HG02759 (cell line): ENCODE data around the gene TMEM187.

Experiments used
- ATAC-seq: cut with Tn5 transposase; IDR thresholded peaks from one replicate; pipeline ENCODE4 v1.9.1; 2021; ENCODE audit warnings: mild to moderate bottlenecking, moderate library complexity; ENCODE audit not compliant: unreplicated experiment

Gene TMEM187

DNA sequence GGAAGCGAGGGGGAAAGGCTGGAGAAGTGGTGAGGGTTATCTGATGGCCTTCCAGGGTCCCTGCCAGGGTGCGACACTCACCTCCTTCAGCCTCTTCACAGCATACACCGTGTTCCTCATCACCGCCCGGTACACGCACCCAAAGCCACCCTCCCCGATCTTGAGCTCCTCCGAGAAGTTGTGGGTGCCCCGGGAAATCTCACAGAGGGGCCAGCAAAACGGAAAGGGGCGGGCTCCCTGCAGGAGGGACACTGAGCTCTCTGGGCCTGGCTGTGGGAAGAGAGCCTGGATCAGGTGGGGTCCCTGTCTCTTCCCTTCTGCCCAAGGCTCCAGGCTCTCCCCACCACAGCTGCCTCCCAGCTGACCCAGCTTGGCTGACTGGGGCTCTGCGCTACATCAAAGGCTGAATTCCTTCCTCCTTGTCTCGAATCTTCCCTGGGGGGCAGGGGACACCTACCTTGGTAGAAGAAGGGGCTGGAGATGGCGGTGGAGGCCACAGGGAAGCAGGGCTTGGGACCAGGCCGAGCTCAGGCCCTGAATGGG lies 46.0 kb downstream of the TMEM187 start:
- no peak for ATAC-seq

DNA sequence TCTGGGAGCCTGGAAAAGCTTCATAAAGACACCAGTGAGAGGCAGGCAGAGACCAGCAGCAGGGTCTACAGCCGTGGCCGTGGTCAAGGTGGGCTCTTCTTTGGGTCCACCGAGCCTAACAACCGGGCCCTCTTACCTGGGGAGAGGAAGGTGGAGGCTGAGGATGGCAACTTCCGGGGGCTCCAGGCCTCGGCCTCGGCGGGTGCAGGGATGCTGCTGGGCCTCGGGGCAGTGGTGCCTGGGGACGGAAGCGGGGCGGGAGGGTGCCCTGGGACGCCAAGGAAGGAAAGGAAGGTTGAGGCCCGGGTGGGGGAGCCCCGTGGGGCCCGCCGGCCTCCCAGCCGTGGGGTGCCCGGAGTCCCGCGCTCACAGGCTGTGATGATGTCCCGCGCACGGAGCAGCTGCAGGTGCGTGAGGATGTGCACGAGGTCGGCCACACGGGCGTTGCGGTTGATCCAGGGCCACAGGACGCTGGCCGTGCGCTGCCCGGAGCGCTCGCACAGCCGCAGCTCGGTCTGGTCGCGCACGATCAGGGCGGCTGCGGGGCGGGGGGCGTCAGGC lies 46.6 kb downstream of the TMEM187 start:
- peak; percentile 19 for ATAC-seq

- ATAC-seq, result peak; percentile 84
Measured at GRCh38 chrX:154019633-154020528, 47.3 kb downstream of the TMEM187 start, which contains the start of gene IRAK1. Gene IRAK1 (minus strand): TSS chrX:154019902. CDS start chrX:154019812, 90 bp downstream.

- ATAC-seq, result no peak
Measured at GRCh38 chrX:154020536-154021115, 48.1 kb downstream of the TMEM187 start.

DNA sequence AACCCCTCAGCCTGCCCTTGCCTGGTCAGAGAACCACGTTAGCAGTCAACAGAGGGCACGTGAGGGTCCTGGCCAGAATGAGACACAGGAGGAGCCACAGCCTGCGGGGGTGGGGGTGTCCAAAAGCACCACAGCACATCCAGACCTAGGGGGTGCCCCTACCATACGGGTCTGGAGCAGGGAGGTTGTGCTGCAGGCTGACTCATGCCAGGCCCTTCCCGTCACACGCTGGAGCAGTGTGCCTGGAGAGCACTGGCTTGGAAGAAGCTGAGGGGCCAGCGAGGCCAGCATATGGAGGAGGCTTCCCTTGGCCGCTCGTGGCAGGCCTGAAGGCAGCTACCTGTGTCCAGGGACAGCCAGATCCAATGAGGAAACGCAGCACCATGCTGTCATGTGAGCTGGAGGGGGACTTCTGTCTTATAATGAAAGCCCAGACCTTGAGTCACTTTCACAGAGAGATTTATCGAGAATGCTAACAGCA lies 48.6 kb downstream of the TMEM187 start:
- ATAC-seq, result no peak

GRCh38 chrX:154022108-154022507 lies 49.6 kb downstream of the TMEM187 start:
- no peak for ATAC-seq

GRCh38 chrX:154023276-154024000 lies 50.9 kb downstream of the TMEM187 start:
- no peak for ATAC-seq

- no peak for ATAC-seq
Measured at GRCh38 chrX:154024271-154024670, 51.7 kb downstream of the TMEM187 start.

DNA sequence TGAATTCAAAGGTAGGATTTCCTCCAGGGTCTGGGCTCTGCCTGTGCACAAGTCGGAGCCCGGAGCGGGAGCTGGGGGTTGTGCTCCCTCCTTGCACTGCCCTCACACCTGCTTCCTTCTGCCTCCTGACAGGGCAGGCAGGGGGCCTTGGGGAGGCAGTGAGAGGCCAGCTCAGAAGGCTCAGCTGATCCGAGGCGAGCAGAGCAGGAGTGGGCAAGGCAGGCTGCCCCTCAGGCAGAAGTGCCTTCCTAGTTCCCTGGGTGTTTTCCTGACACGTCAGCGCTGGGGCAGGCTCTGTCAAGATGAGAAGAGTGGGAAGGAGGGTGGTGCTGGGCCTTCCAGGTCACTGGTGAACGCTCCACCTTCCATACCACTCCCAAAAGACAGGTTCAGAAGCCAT lies 52.7 kb downstream of the TMEM187 start:
- no peak for ATAC-seq

DNA sequence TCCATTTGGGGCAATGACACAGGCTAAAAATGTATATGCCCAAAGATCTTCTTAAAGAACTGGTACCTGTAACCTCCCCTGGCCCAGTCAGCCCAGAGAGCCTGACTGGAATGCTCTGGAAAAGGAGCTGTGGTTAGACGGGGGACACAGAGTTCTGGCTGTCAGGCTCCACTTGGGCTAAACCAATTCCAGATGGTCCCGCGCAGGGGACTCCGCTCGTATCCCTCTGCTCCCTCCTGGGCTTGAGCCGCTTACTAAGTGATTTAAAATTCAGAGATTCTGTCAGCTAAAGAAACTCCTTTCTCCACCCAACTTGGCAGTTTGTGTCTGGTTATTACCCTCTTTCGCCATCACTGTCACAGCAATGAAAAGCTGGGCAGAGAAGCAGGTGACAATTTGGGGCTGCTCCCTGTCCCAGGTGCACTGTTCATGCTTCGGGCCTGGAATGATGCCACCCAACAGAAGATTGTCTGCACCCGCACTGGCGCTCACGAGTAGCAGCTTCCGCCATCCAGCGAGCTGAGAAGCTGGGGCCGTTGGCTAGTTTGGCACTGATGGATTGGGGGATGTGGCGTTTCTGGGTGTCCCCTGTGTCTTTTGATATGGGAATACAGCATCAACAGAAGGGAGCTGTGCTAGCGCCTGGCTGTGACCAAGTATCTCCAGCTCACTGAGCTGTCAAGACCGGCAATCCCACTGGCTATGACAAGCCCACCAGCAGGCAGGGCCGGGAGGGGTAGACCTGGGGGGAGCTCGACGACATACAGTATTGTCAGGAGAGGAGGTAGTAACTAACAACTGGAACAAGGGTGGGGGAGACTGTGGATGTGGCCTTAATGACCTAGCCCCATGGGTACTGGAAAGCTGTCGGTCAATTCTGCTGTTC lies 53.8 kb downstream of the TMEM187 start:
- ATAC-seq, result no peak

DNA sequence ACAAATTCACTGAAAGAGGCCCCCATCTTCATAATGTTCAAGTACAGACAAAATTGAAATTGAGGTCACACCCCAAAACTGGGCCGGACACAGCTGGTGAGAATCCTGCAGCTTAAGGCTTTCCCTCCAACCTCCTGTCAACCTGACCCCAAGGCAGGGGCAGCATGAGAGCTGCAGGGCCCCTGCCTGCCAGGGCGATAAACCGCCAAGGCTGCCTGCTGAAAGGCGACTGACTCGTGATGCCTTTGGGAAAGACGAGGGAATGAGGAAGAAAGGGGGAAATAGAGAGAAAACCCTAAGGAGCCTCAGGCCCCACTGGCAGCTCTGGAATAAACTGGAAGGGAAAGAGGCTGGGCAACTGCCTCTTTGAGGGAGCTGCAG lies 54.5 kb downstream of the TMEM187 start:
- no peak for ATAC-seq

DNA sequence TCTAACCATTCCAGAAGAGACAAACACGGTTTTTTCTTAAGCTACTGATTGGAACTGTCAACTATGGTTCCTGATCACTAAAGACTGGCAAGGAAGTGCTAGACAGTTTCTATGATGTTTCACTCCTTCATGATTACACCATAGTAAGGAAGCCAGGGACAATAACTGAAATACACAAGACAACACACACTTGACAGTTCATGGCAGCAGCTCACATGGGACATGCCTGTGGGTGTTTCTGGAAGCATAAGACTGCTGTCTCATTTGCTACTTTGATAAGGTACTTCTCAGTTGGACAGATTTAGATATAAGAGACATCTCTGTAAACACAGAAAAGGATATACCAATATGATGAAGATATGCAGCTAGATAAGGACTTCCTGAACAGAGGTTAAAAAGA lies 55.4 kb downstream of the TMEM187 start:
- ATAC-seq, result no peak

DNA sequence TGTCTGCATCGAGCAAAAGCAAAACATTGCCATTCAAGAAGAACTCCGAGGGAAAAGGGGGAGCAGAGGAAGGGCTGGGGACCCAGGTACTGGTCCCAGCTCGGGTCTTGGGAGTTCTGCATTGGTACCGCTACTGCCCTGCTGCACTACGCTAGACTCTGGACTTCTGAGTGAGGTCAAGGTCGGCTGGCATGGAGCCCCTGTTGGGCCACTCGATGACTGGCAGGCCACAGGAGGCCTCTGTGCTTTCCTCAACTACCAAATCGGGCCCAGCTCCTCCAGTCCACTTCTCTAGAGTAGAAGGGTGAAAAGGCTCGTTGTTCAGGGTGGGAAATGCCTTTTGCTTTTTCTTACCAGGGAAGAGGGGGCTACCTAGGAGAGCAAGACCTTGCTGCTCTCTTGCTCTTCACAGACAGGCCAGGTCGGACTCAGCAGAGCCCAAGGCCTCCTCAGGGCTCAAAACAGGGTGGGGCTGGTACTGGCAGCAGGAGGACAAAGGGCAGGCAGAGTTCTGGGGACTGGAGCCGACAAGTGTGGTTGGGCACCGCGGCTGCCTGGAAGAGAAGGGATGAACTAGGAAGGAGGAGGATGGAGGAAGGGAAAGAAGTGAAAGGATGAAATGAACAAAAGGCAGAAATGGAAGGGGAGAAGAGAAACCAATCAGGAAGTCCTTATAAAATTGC lies 56.1 kb downstream of the TMEM187 start:
- no peak for ATAC-seq

DNA sequence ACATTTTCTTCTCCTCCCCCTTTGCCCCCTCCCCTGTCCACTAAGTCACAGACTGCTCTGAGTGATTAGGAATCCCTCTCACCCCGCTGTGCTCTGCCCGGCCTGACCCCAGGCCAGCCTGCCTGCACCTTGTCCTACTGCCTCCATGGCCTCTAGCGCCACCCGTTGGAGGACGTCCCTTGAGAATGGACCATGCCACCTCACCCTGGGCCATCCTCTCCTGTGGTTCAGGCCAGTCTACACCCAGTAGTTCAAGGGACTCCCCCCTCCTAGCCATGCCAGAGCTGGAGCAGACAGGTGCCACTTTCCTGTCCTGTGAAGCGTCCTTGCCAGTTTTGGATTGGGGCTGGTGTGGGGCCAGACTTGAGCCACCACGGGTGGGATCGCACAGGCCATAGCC lies 56.9 kb downstream of the TMEM187 start:
- no peak for ATAC-seq

GRCh38 chrX:154030266-154030665 lies 57.7 kb downstream of the TMEM187 start:
- no peak for ATAC-seq

DNA sequence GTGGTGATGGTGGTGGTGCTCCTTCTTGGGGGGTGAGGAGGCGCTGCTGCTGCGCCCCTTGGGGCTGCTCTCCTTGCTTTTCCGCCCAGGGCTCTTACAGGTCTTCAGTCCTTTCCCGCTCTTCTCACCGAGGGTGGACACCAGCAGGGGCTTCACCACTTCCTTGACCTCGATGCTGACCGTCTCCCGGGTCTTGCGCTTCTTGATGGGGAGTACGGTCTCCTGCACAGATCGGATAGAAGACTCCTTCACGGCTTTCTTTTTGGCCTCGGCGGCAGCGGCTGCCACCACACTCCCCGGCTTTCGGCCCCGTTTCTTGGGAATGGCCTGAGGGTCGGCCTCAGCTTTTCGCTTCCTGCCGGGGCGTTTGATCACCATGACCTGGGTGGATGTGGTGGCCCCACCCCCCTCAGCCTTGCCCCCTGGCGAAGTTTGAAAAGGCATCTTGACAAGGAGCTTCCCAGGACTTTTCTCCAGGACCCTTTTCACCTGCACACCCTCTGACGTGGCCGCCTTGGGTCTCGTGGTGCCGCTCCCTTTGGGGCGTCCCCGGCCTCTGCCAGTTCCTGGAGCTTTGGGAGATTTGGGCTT lies 58.3 kb downstream of the TMEM187 start:
- ATAC-seq, result no peak

- ATAC-seq, result no peak
Measured at GRCh38 chrX:154032160-154032559, 59.6 kb downstream of the TMEM187 start.

- no peak for ATAC-seq
Measured at GRCh38 chrX:154032653-154033052, 60.1 kb downstream of the TMEM187 start.
